G401 (cell line): ENCODE data around the gene QTRT2. TPM values are rescaled to one million over a fixed set of nuclear protein-coding genes. Genes with fewer than 3 reads are reported as not detected.

ENCODE experiments used
- DNase-seq: peaks from one replicate; pipeline ENCODE4 v3.0.0-alpha.2; 2015; ENCODE audit warnings: low spot score
- in situ Hi-C: cut with HindIII; loops from 2 replicates; pipeline ENCODE4 v1.10.0; 2016; ENCODE audit warnings: low sequenced_read_pairs, mixed read lengths
- total RNA-seq: library from RNA; depleted of rRNA; stranded (reverse); fragments of >200 nt; shearing (Covaris generic); gene quantifications from 2 replicates; pipeline ENCODE4 v1.2.3, GENCODE V29; 2014

Gene QTRT2
- total RNA-seq, 1 experiment from 2014 or later = 38.6 TPM

DNA sequence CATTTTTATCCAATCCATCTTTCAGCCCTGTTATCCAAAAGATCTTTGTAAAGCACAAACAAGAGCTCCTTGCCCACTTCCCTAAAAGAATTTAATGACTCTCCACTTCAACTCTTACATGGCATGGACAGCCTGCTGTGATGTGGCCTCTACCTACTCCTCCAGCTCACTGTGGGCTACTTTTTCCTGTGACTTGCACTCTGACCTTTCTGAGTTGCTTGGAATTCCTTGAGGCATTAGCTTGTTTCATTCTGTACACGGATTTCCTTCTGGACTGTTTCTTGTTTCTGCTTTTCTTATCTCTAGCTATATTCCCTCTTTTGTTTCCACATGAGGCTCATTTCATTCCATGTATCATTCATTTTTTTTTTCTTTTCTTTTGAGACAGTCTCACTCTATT is 15.2 kb downstream of the QTRT2 start:
- no peak for DNase-seq
- in situ Hi-C loops = no loop called here

- DNase-seq = no peak
- in situ Hi-C loops = no loop called here
Observed at GRCh38 chr3:114076711-114077110, 20.2 kb downstream of the QTRT2 start.

DNA sequence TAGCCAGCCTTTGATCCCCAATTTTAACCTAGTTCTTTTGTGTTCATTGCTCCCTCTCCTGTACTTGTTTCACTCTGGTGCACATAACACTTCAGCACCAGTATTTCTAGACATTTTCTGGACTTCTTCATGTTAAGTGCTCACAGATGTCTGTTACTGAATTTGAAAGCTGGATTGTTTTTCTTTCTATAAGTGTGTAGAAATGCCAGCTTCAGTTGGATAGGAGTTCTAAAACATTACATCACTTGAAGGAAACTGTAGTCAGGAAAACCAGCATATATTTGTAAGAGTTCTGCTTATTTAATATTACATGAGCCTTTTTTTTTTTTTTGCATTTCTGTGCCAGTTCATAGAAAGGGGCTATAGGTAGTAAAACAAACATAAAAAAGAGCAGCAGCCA is 21.6 kb downstream of the QTRT2 start:
- in situ Hi-C loops = no loop called here
- no peak for DNase-seq

DNA sequence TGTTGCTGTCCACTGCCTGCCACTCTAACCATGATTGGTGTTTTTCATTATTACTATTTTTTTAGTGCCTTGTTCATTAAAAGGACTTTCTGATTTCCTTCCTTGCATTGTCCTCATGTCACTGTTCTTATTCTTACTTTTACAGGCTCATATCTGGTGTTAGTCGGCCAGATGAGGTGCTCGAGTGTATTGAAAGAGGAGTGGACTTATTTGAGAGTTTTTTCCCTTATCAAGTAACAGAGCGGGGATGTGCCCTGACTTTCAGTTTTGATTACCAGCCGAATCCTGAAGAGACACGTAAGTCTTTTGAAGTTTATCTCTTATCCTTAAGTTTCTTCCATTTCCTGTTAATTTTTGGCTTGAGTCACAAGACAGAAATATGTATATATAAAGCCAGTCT is 23.2 kb downstream of the QTRT2 start:
- DNase-seq = no peak
- in situ Hi-C loops = no loop called here

- no peak for DNase-seq
- in situ Hi-C loops = no loop called here
Observed at GRCh38 chr3:114080201-114080600, 23.7 kb downstream of the QTRT2 start.

DNA sequence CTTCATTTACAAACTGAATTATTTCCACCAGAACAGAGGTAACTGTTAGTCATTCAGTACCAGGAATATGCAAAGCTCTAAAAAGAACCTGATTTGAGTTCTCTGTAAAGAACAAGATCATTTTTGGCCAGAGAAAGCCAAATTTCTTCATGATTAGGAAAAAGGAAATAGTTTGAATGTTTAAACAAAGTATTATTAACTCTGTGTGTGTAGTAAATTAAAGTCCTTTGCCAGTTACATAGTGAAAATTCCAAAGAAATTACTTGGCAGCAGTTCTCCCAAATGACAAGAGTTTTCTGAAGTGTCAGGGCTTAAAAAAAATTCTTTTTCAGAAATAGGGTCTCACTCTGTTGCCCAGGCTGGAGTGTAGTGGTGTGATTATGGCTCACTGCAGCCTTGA is 24.5 kb downstream of the QTRT2 start:
- DNase-seq = no peak
- in situ Hi-C loops = no loop called here

DNA sequence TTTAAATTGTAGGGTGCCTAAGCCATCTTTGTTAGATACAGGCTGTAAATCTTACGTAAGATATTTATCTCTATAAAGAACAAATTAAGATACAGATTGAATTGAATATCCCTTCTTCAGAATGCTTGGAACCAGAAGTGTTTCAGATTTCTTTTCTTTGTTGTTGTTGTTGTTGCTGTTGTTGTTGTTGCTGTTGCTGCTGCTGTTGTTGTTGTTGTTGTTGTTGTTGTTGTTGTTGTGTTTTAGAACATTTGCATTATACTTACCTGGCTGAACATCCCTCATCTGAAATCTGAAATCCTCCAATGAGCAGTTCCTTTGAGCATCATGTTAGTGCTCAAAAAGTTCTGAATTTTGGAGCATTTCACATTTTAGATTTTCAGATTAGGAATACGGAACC is 26.6 kb downstream of the QTRT2 start:
- in situ Hi-C loops = no loop called here
- no peak for DNase-seq

GRCh38 chr3:114086356-114086755 is 29.8 kb downstream of the QTRT2 start:
- in situ Hi-C loops = no loop called here
- no peak for DNase-seq

- DNase-seq = no peak
- in situ Hi-C loops = no loop called here
Observed at GRCh38 chr3:114089675-114090074, 33.1 kb downstream of the QTRT2 start.

DNA sequence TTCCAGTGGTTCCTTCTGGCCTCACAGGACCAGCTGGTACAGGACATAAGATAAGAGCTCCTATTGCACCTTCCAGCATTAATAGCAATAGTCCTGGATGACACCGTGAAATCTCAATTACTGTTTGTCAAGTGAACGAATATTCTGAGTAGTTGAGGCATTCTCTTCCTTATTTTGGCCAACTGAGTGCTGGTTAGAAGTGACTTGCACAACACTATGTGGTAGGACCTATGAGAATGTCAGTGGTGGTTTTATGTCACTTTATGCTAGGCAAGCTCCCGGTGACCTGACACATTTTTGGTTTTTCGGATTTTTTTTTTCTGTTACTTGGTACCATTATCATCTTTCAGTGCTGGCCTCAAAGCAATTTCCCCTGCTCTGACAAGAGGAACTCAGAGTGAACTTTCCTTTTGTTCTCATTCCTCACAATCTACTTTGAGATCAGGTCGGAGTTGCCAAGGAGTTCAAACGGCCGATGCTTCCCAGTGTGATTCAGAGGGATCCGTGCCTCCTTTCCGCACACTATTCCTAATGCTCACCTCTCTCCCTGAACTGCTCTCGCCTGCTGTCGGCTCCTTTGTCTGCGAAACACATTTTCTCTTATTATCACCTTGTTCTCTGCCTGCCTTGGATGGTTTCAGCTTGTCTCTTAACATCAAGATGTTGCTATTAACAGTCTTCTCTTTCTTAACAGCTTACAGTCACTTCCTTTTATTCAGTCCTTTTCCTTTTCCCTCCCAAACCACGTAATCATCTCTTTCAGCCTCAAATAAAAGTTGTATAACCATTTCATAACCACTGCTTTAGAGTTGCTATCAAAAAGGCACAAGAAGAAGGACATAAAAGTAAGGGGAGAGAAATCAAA is 35.8 kb downstream of the QTRT2 start:
- no peak for DNase-seq
- in situ Hi-C loops = no loop called here

GRCh38 chr3:114093016-114093380 is 36.5 kb downstream of the QTRT2 start:
- no peak for DNase-seq
- in situ Hi-C loops = no loop called here

DNA sequence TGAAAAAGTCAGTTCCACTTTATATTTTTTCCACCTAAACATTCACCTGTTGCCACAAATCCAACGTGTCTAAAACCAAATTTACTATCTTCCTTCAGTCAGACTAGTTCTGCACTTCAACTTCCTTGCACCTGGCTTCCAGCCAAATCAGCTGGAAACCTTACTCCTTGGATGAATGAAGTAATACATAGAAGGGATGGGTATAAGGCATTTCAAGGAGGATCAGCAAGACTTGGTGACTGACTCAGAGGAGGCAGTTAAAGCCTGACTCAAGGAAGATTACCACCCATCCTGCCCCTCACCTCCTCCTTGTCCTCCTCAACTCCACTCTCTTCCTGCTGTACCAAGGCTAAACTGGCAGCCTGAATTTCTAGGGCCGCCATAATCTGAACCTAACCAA is 37.1 kb downstream of the QTRT2 start:
- in situ Hi-C loops = no loop called here
- DNase-seq = peak; percentile 2

GRCh38 chr3:114095796-114096195 is 39.3 kb downstream of the QTRT2 start:
- in situ Hi-C loops = no loop called here
- no peak for DNase-seq

DNA sequence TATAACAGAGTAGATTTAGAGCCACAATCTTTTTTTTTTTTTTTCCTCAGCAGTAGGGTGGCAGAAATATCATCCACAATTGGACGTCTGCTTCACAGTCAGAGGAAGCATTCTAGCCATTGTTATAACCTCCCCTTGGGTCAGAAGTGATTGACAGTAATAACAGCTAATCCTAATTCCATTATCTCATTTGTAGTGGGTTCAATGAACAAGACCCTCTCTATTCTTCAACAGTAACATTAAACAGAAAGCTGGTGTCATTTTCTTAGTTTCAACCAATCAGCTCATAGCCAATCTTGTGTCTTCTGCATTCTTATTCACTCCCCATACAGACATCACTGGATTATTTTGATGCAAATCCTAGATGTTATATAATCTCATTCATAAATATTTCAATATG is 44.6 kb downstream of the QTRT2 start:
- in situ Hi-C loops = no loop called here
- DNase-seq = no peak

GRCh38 chr3:114103181-114103580 is 46.6 kb downstream of the QTRT2 start:
- no peak for DNase-seq
- in situ Hi-C loops = no loop called here

DNA sequence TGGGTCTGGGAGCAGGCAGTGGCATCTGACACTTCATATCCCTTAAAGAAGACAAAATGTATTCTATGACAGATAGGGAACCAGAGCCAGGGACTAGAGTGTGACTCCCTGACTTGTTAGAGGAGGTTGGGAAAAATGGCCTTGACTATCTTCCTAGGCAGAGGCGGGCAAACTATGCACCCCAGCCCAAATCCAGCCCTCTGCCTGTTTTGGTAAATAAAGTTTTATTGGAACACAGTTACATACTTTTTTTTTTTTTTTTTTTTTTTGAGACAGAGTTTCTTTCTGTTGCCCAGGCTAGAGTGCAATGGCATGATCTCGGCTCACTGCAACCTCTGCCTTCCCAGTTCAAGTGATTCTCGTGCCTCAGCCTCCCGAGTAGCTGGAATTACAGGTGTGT is 47.3 kb downstream of the QTRT2 start:
- in situ Hi-C loops = no loop called here
- DNase-seq = no peak

- in situ Hi-C loops = no loop called here
- no peak for DNase-seq
Observed at GRCh38 chr3:114104414-114104813, 47.9 kb downstream of the QTRT2 start.

- in situ Hi-C loops = no loop called here
- DNase-seq = no peak
Observed at GRCh38 chr3:114108137-114108536, 51.6 kb downstream of the QTRT2 start.

- no peak for DNase-seq
- in situ Hi-C loops = no loop called here
Observed at GRCh38 chr3:114110439-114110838, 53.9 kb downstream of the QTRT2 start.

- DNase-seq = no peak
- in situ Hi-C loops = no loop called here
Observed at GRCh38 chr3:114111060-114111770, 54.7 kb downstream of the QTRT2 start.

- in situ Hi-C loops = no loop called here
- DNase-seq = no peak
Observed at GRCh38 chr3:114112696-114113095, 56.2 kb downstream of the QTRT2 start.
